GM19193 (cell line): ENCODE measurements around the gene UBE2E2.

ENCODE experiments used
- POLR2A ChIP-seq: IDR thresholded peaks from 4 replicates; pipeline ENCODE4 v1.6.1; 2011; ENCODE audit not compliant: insufficient read depth, insufficient read length; ENCODE audit errors: extremely low read depth

UBE2E2 gene

GRCh38 chr3:23430781-23431398 is 227.8 kb downstream of the UBE2E2 start:
- TF ChIP-seq POLR2A = no peak

- TF ChIP-seq POLR2A = no peak
Measured at GRCh38 chr3:23431764-23432163, 228.6 kb downstream of the UBE2E2 start.

DNA sequence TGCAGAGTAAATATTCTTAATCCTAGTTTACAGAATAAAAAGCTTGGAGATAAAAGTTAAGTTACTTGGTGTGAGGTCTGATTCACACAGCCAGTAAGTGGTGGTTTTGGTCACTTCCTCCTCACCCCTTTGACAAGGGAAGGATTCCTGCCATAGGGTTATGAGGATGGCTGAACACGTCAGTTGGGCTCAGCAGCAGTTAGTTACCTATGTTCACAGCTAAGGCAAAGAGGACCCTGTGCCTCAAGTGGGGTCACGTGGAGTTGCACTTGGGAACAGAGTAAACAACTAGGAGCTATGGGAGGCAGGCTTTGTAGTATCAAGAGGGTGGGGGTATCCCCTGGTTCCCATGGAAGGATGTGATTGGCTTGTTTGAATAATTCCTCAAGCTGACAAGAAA is 232.2 kb downstream of the UBE2E2 start:
- TF ChIP-seq POLR2A = no peak

- no peak for TF ChIP-seq POLR2A
Measured at GRCh38 chr3:23435904-23436303, 232.8 kb downstream of the UBE2E2 start.

DNA sequence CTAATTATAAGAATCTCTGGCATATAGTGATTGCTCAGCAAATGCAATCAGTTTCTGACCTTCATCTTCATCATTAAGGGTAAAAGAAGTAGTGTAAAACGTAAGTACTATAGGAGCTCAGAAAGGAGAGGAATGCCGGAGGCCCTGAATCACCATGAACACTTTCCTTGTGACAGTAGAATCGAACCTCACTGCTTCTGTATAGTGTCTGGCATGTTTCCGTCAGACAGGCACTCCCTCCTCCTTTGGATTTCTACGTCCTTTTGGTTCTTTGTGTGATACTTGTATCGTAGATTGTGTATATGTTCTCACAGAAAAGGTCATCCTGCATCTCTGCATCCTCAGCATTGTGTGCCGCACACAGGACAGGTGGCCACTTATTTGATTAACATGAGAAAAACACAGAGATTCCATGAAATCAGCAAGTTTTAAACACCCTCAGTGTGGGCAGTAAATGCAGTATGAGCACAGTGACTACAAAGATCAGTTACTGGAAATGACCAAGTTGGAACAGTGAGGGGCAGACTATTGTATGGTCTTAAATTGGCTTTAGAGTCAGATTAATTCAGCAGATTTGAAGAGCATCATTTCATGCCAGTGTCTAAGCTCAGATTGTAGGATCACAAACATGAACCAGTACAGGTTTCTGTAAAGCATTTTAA is 234.5 kb downstream of the UBE2E2 start:
- TF ChIP-seq POLR2A = no peak

DNA sequence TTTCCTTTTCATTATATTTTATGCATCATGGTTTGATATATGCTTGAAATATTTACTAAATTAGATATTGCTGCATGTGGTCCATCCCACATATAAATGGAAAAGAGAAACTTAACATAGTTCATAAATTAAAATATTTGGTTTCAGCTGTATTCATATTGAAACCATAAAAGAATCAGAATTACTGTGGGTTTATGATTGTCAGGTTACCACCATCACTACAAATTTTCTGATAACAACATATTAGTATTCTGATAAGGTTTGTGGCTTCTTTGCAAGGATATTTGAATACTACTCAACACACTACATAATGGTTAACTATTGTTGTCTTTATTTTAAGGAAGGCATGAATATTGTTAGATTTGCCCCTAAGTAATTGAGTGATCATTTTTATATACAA is 235.5 kb downstream of the UBE2E2 start:
- TF ChIP-seq POLR2A = no peak

DNA sequence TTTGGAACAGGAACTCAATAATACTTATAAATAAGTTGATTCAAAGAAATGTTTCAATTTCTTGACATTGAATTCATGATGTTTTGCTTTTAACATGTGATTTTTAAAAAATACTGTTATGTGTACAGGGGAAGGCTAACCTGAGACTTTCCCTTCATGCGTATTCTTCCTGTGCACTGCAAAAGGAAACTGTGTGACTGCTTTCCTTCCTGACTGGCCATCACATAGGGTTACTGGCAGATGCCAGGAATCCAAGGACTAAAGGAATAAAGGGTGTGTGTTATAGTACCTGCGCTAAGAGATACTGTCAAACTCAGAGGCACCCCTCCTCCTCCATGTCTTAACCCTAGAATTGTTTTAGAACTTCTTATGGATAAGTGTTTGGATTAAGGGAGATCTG is 236.0 kb downstream of the UBE2E2 start:
- TF ChIP-seq POLR2A = no peak

DNA sequence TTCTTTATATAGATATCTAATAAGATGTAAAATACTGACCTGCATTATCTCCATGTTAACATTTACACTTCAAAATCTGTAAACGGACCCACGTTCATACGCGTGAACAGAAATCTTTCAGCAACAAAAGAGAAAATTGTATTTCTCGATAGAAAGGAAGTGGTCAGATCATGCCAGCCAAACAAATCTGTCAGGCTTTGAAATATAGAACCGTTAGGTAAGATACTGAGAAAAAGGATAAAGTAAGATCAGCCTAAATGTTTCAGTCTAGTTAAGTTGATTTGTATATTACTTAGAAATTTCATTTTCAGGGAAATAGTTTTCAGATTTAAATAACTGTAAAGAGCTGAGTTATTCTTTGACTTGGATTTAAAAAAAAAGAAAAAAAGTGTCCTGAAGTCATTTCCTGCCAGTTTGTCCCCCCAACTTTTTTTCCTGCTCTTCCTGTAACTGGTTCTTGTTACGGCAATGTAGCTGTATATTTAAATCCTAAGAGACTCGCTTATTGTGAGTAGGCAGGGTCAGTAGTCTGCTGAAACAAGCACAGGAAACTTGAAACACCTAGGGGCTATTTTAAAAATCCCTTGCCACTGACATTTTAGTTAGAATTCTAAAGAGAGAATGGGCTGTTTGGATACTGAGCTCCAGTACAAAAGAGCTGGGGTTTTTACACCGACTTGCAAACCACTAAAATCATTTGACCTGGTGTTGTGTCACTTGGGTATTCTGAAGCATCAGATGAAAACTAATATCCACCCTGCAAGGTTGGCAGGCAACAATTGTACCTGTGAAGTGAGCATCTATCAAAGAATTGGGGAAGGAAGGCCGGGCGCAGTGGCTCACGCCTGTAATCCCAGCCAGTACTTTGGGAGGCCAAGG is 237.5 kb downstream of the UBE2E2 start:
- TF ChIP-seq POLR2A = no peak

DNA sequence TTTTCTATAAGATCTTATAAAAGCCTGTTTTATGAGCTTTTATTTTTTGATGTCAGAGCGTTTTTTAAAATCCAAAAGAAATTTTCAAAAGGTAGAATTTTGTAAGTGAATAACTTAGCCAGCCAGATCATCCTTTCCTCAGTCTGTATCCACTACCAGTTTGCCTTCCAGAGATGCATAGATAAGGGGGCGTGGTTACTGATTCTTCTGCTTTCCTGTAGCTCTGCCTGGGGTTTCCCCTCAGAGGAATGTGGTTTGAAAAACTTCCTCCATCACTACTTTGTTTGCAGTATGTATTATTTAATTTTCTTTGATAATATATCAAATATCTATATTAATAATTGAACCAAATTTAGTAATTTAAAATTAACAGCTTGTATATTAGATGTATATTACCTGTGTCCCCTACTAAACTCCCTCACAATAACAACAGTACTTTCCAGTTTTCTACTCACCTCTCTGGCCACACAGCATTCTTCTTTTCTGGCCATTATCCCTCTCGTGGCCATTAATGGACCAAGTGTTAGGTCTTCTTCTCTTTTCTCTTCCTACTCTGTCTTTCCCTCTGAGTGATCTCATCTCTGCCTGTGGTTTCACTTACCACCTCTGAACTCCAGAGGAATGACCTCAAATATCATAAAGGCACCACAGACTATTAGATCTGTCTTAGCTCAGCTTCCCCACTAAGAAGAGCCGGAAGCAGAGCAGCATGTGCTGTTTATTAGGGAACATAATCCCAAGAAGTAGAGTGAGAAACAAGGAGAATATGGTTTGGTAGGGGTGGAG is 239.7 kb downstream of the UBE2E2 start:
- TF ChIP-seq POLR2A = no peak

GRCh38 chr3:23444386-23444785 is 241.3 kb downstream of the UBE2E2 start:
- no peak for TF ChIP-seq POLR2A

DNA sequence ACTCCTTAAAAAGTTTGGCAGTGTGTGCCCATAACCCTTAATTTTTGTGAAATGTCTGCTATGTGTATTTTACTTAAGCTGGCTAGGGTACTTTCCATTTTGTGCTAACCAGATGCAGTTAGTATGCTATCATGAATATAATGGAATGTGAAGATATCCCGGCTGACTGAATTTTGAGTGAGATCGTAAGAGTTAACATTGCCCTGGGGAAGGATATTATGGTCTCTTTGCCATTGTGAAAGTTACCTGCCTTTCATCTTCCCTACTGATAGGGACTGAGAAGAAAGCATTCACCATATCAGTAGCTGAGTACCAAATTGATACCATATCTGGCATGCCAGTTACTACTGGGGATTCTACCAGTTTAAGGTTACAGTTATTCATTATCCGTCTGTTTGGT is 243.2 kb downstream of the UBE2E2 start:
- TF ChIP-seq POLR2A = no peak

- TF ChIP-seq POLR2A = no peak
Measured at GRCh38 chr3:23448998-23449537, 245.9 kb downstream of the UBE2E2 start.

- TF ChIP-seq POLR2A = no peak
Measured at GRCh38 chr3:23450051-23450450, 246.9 kb downstream of the UBE2E2 start.

- TF ChIP-seq POLR2A = no peak
Measured at GRCh38 chr3:23450806-23451205, 247.7 kb downstream of the UBE2E2 start.

- no peak for TF ChIP-seq POLR2A
Measured at GRCh38 chr3:23452408-23452807, 249.3 kb downstream of the UBE2E2 start.
